T-helper 1 cell treated with Interleukin-12 subunit alpha and Interleukin-12 subunit beta and Interleukin-4 antibody, amounts not matched to agents 30 μg/mL and 1 μg/mL, for 36 hours (primary cell): ENCODE measurements around the gene CNNM2.
A peak's percentile ranks its signal among the peaks of the same experiment; 100 is the strongest.
"Not testable (repeated sequence)": the region's sequence is repeated elsewhere in the genome, so short reads cannot be mapped to it uniquely, and the experiment has no call there.

Source experiments
- H3K27ac Mint-ChIP-seq: one replicate; pipeline ENCODE4 v1.8.0; 2021; ENCODE audit warnings: mild to moderate bottlenecking, mixed read lengths
- H3K27me3 Mint-ChIP-seq: one replicate; pipeline ENCODE4 v1.8.0; 2021; ENCODE audit warnings: low read depth, mixed read lengths
- H3K36me3 Mint-ChIP-seq: one replicate; pipeline ENCODE4 v1.8.0; 2021; ENCODE audit warnings: low read depth, mixed read lengths
- H3K4me1 Mint-ChIP-seq: one replicate; pipeline ENCODE4 v1.8.0; 2021; ENCODE audit warnings: low read depth, mixed read lengths
- H3K4me3 Mint-ChIP-seq: one replicate; pipeline ENCODE4 v1.8.0; 2021; ENCODE audit warnings: mild to moderate bottlenecking, moderate library complexity, mixed read lengths
- H3K9me3 Mint-ChIP-seq: one replicate; pipeline ENCODE4 v1.8.0; 2021; ENCODE audit warnings: mixed read lengths

CNNM2 gene

GRCh38 chr10:103120977-103121735 is 203.1 kb downstream of the CNNM2 start:
- no peaks in the 10 kb centered on the region for H3K27me3 Mint-ChIP-seq
- H3K4me1 Mint-ChIP-seq = peaks cover 16% of the 10 kb centered on the region
- no peak overlapping the region for H3K4me3 Mint-ChIP-seq

GRCh38 chr10:103123282-103124024 is 205.4 kb downstream of the CNNM2 start:
- Mint-ChIP-seq H3K4me1 (peaks cover 16% of the 10 kb centered on the region), H3K27ac (no peak overlapping the region), H3K36me3 (peaks cover 12% of the 10 kb centered on the region), H3K27me3 (no peaks in the 10 kb centered on the region), H3K4me3 (no peak overlapping the region), H3K9me3 (no peaks in the 10 kb centered on the region)

More at GRCh38 chr10:103120977-103121735, 203.1 kb downstream of the CNNM2 start:
- no peak overlapping the region for H3K27ac Mint-ChIP-seq
- no peaks in the 10 kb centered on the region for H3K9me3 Mint-ChIP-seq
- H3K36me3 Mint-ChIP-seq = peaks cover 9% of the 10 kb centered on the region

GRCh38 chr10:103124420-103125096 is 206.5 kb downstream of the CNNM2 start:
- Mint-ChIP-seq H3K4me1 (peaks cover 16% of the 10 kb centered on the region), H3K27ac (no peak overlapping the region), H3K36me3 (peaks cover 12% of the 10 kb centered on the region), H3K4me3 (no peak overlapping the region), H3K27me3 (no peaks in the 10 kb centered on the region), H3K9me3 (no peaks in the 10 kb centered on the region)

GRCh38 chr10:103125323-103126267 is 207.5 kb downstream of the CNNM2 start:
- H3K4me1 Mint-ChIP-seq = peaks cover 13% of the 10 kb centered on the region
- H3K27ac Mint-ChIP-seq = no peak overlapping the region
- no peaks in the 10 kb centered on the region for H3K27me3 Mint-ChIP-seq

GRCh38 chr10:103127241-103127640 is 209.1 kb downstream of the CNNM2 start:
- peaks cover 15% of the 10 kb centered on the region for H3K4me1 Mint-ChIP-seq
- H3K4me3 Mint-ChIP-seq = no peak overlapping the region
- H3K27me3 Mint-ChIP-seq = no peaks in the 10 kb centered on the region
- H3K9me3 Mint-ChIP-seq = no peaks in the 10 kb centered on the region
- peaks cover 28% of the 10 kb centered on the region for H3K36me3 Mint-ChIP-seq
- H3K27ac Mint-ChIP-seq = no peak overlapping the region

More at GRCh38 chr10:103125323-103126267, 207.5 kb downstream of the CNNM2 start:
- no peak overlapping the region for H3K4me3 Mint-ChIP-seq
- H3K36me3 Mint-ChIP-seq = peaks cover 13% of the 10 kb centered on the region
- H3K9me3 Mint-ChIP-seq = no peaks in the 10 kb centered on the region

- H3K27ac Mint-ChIP-seq, H3K27me3 Mint-ChIP-seq, H3K4me3 Mint-ChIP-seq, H3K9me3 Mint-ChIP-seq: not testable (repeated sequence)
- Mint-ChIP-seq H3K4me1 (peaks cover 18% of the 10 kb centered on the region), H3K36me3 (peaks cover 49% of the 10 kb centered on the region)
Measured at GRCh38 chr10:103130180-103130579, 212.1 kb downstream of the CNNM2 start.

GRCh38 chr10:103130910-103131309 is 212.8 kb downstream of the CNNM2 start:
- Mint-ChIP-seq H3K36me3 (peaks cover 49% of the 10 kb centered on the region), H3K27ac (no peak overlapping the region), H3K4me1 (peaks cover 14% of the 10 kb centered on the region), H3K27me3 (no peaks in the 10 kb centered on the region), H3K9me3 (peaks cover 3% of the 10 kb centered on the region), H3K4me3 (no peak overlapping the region)

GRCh38 chr10:103135168-103135567 is 217.1 kb downstream of the CNNM2 start:
- H3K4me3 Mint-ChIP-seq, H3K27me3 Mint-ChIP-seq, H3K9me3 Mint-ChIP-seq: not testable (repeated sequence)
- Mint-ChIP-seq H3K27ac (peak overlapping the region; percentile 29), H3K4me1 (peaks cover 16% of the 10 kb centered on the region), H3K36me3 (peaks cover 56% of the 10 kb centered on the region)

GRCh38 chr10:103139803-103140202 is 221.7 kb downstream of the CNNM2 start:
- H3K27me3 Mint-ChIP-seq = no peaks in the 10 kb centered on the region
- H3K4me1 Mint-ChIP-seq = peaks cover 12% of the 10 kb centered on the region
- H3K36me3 Mint-ChIP-seq = peaks cover 38% of the 10 kb centered on the region
- no peak overlapping the region for H3K27ac Mint-ChIP-seq
- peaks cover 3% of the 10 kb centered on the region for H3K9me3 Mint-ChIP-seq
- no peak overlapping the region for H3K4me3 Mint-ChIP-seq
